Esophagus squamous epithelium (tissue), 5 donors: Measurements from ENCODE around the gene ECSIT. TPM values are rescaled to one million over a fixed set of nuclear protein-coding genes. Genes with fewer than 3 reads are reported as not detected.
A peak's percentile ranks its signal among the peaks of the same experiment; 100 is the strongest.

Experiments
- DNase-seq: peaks from one replicate; lab custom pipeline; 2025; lab: John Stamatoyannopoulos, UW
- H3K27ac ChIP-seq, 4 donors: fragments of 200-600 bp; sonication (generic); one replicate each; pipeline ENCODE4 v1.5.1; 2016 to 2019; ENCODE audit warnings: mild to moderate bottlenecking in 1 of 4
- H3K27me3 ChIP-seq, 4 donors: fragments of 200-600 bp; sonication (generic); 1 replicate in 3 of 4; 2 replicates in 1 of 4; pipeline versions ENCODE4 v1.5.1 to v1.6.0; 2017 to 2021; ENCODE audit warnings: antibody characterized with exemption in 1 of 4
- H3K36me3 ChIP-seq, 3 donors: fragments of 200-600 bp; sonication (generic); one replicate each; pipeline ENCODE4 v1.5.1; 2016 to 2019
- H3K4me1 ChIP-seq, 3 donors: fragments of 200-600 bp; sonication (generic); one replicate each; pipeline ENCODE4 v1.5.1; 2017 to 2019
- H3K4me3 ChIP-seq, 4 donors: fragments of 200-600 bp; sonication (generic); 1 replicate in 3 of 4; 2 replicates in 1 of 4; pipeline ENCODE4 v1.5.1; 2016 to 2019; ENCODE audit warnings: mild to moderate bottlenecking in 2 of 4, moderate library complexity in 1 of 4
- H3K9me3 ChIP-seq, 3 donors: fragments of 200-600 bp; sonication (generic); one replicate each; pipeline ENCODE4 v1.5.1; 2016 to 2019
- CTCF ChIP-seq, 6 experiments: fragments of 450-650 bp in 4 of 6; fragments of 200-600 bp in 2 of 6; sonication (generic) in 2 of 6; IDR thresholded peaks; one replicate each; pipeline ENCODE4 v1.5.1; 2016 to 2019; ENCODE audit warnings: antibody characterized with exemption in 6 of 6, mild to moderate bottlenecking in 4 of 6, moderate library complexity in 4 of 6
- POLR2A ChIP-seq, 4 donors: fragments of 450-650 bp; IDR thresholded peaks; one replicate each; pipeline ENCODE4 v1.6.1; 2017; ENCODE audit warnings: antibody characterized with exemption in 4 of 4, mild to moderate bottlenecking in 4 of 4, moderate library complexity in 3 of 4
- WGBS, 2 donors: methylation state at CpG; one replicate each; pipeline ENCODE4 v1.1.5; 2018; 5-methylcytosine and 5-hydroxymethylcytosine counted together
- intact Hi-C: fragments of 100-400 bp; cut with DNase I; formaldehyde crosslinking; loops from one replicate; pipeline ENCODE4 v1.15.0; 2022
- total RNA-seq, 4 donors: library from RNA; depleted of rRNA; stranded (reverse); fragments of >200 nt; gene quantifications; one replicate each; pipeline ENCODE4 v1.1.0, GENCODE V29; 2016
- donor health status: DM: yes; HTN: yes; CAD: no.

The ECSIT gene
- total RNA-seq, 4 donors from 2014 or later, result 41.4 to 47.1 (median 43.1) TPM

DNA sequence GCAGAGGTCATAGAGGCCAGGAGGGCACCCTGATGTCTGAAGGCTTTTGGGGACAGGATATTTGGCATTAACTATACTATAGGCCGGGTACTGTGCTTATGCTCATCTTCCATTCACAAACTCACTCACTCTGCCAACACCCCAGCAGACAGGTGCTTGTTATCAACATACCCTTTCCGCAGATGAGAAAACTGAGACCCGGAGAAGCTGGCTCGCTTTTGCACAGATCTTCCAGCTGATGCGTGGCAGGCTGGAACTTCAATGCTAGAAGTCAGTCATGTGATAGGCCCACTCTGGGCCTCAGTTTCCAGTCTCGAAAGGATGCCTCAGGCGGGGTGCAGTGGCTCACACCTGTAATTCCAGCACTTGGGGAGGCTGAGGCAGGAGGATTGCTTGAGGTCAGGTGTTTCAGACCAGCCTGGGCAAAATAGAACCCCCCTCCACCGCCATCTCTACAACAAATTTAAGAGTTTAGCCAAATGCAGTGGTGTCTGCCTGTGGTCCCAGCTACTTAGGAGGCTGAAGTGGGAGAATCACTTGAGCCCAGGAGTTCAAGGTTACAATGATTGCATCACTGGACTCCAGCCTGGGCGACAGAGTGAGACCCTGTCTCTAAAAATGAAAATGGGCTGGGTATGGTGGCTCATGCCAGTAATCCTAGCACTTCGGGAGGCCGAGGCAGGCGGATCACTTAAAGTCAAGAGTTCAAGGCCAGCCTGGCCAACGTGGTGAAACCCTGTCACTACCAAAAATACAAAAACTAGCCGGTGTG is 19.2 kb upstream of the ECSIT start:
- intact Hi-C loops, result no loop called here
- TF ChIP-seq POLR2A (IDR thresholded peaks at IDR 0.05) (no peak), CTCF (IDR thresholded peaks at IDR 0.05) (no peak)
- H3K27me3 ChIP-seq, result no peaks in the 10 kb centered on the region
- H3K9me3 ChIP-seq, result no peaks in the 10 kb centered on the region
- H3K4me3 ChIP-seq, result no peak overlapping the region
- no peaks in the 10 kb centered on the region for H3K4me1 ChIP-seq
- H3K36me3 ChIP-seq, result peaks cover 0 to 23% (median 3%) of the 10 kb centered on the region in 3 donors
- 85 to 89% methylated on average over 12 of the region's 14 CpGs for WGBS, 2 donors
- DNase-seq, result no peak
- no peak overlapping the region for H3K27ac ChIP-seq

- intact Hi-C loops, result no loop called here
- H3K4me3 ChIP-seq, result peak overlapping the region in 3 of 4 donors; percentile 45 to 62 (median 48)
- peaks cover 5 to 23% (median 7%) of the 10 kb centered on the region in 3 donors for H3K4me1 ChIP-seq
- no peak for TF ChIP-seq POLR2A (IDR thresholded peaks at IDR 0.05)
- no peak for DNase-seq
- peaks cover 0 to 27% (median 2%) of the 10 kb centered on the region in 4 donors for H3K27me3 ChIP-seq
- peak overlapping the region in 3 of 4 donors; percentile 86 to 92 (median 89) for H3K27ac ChIP-seq
- H3K36me3 ChIP-seq, result no peaks in the 10 kb centered on the region
- WGBS, 2 donors, result 42 to 68% methylated on average over 3 of the region's 3 CpGs
- no peaks in the 10 kb centered on the region for H3K9me3 ChIP-seq
Observed at GRCh38 chr19:11541238-11541637, 12.3 kb upstream of the ECSIT start.

DNA sequence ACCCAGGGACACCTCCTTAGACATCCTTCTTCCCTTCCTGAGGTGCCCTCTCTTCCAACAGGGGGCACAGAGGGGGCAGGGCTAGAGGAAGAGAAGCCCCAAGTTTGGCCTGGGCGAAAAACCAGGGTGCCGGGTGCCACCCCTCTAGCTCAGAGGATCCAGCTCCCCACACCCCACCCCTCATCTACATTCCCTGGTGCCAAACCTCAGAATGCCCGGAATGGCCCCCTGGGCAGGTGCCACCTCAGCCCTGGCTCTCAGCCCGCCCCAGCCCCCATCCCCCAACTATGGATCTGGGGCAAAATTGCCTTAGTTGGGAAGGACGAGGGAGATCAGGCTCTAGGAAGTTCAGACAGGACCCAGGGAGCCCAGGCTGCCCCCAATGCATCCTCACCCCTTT is 11.7 kb upstream of the ECSIT start:
- Histone ChIP-seq H3K36me3 (no peaks in the 10 kb centered on the region), H3K4me1 (peaks cover 5 to 29% (median 13%) of the 10 kb centered on the region in 3 donors), H3K4me3 (peak overlapping the region in 3 of 4 donors; percentile 45 to 62 (median 48)), H3K9me3 (no peaks in the 10 kb centered on the region), H3K27ac (peak overlapping the region; percentile 72 to 92 (median 88)), H3K27me3 (peaks cover 0 to 27% (median 2%) of the 10 kb centered on the region in 4 donors)
- TF ChIP-seq CTCF (IDR thresholded peaks at IDR 0.05), result no peak
- no peak for DNase-seq
- intact Hi-C loops, result no loop called here
- WGBS, 2 donors, result 63 to 82% methylated on average over 2 of the region's 5 CpGs

DNA sequence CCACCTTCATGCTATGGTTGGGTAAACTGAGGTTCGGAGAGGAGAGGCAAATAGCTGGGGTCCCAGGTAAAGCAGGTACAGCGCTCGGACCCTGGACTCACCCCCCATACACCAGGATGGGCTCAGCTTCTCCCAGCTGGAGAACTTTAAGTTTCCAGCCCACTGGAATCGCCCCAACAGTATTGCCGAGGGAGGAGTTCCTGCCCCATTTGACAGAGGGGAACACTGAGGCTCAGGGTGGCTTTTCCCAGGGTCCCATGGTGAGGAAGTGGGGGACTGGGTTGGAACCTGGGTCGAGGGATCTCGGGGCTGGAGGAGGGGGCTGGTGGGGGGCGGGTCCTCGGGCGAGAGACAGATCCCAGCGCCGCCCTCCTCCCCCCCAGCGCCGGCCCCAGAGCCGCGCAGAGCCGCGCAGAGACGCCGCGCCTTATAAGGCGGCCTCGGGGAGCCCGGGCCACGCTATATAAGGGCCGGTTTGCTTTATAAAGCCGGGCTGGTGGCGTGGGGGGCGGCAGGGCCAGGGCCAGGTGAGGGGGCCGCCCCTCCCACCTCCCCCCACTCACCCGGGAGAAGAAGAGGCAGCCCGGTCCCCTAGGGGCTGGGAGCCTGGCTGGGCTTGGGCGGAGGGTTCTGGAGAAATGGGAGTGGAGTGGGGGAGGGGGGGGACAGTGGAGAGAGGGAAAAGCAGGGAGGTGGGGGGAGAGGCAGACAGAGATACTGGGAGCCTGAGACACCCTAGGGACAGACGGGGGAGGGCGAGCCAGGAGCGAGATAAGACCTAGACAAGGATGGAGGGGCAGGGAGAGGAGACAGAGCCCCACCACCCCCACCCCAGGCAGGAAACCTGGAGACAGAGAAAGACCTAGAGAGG is 10.8 kb upstream of the ECSIT start:
- DNase-seq, result no peak
- TF ChIP-seq POLR2A (IDR thresholded peaks at IDR 0.05) (no peak), CTCF (IDR thresholded peaks at IDR 0.05) (no peak)
- no peaks in the 10 kb centered on the region for H3K9me3 ChIP-seq
- no peaks in the 10 kb centered on the region for H3K36me3 ChIP-seq
- peaks cover 0 to 27% (median 2%) of the 10 kb centered on the region in 4 donors for H3K27me3 ChIP-seq
- intact Hi-C loops, result no loop called here
- H3K4me1 ChIP-seq, result peaks cover 5 to 39% (median 18%) of the 10 kb centered on the region in 3 donors
- H3K27ac ChIP-seq, result peak overlapping the region; percentile 72 to 92 (median 88)
- peak overlapping the region; percentile 21 to 62 (median 46) for H3K4me3 ChIP-seq
- 22 to 45% methylated on average over 6 to 13 of the region's 36 CpGs for WGBS, 2 donors

GRCh38 chr19:11538232-11539036 is 9.5 kb upstream of the ECSIT start, which contains the start of gene CNN1:
Gene CNN1, plus strand, starts transcription at chr19:11538851. Its CDS starts 77 bp downstream, at chr19:11538928.
- Histone ChIP-seq H3K27me3 (peaks cover 0 to 27% (median 2%) of the 10 kb centered on the region in 4 donors), H3K36me3 (no peaks in the 10 kb centered on the region), H3K4me1 (peaks cover 5 to 39% (median 18%) of the 10 kb centered on the region in 3 donors), H3K27ac (peak within 1 kb of the TSS; percentile 72 to 92 (median 88)), H3K9me3 (no peaks in the 10 kb centered on the region), H3K4me3 (peak within 1 kb of the TSS; percentile 21 to 62 (median 46))
- intact Hi-C loops, result no loop called here
- DNase-seq, result no peak
- TF ChIP-seq CTCF (IDR thresholded peaks at IDR 0.05) (no peak), POLR2A (IDR thresholded peaks at IDR 0.05) (peak in 2 of 4 donors; percentile 63 to 88)
- 19 to 50% methylated on average over 6 to 8 of the region's 21 CpGs for WGBS, 2 donors
